SK-N-SH (cell line): ENCODE measurements around the gene CEP112. TPM values are rescaled to one million over a fixed set of nuclear protein-coding genes. Genes with fewer than 3 reads are reported as not detected.

Experiments
- CTCF ChIA-PET: fragments of 300-600, 350-600 bp; formaldehyde crosslinking; extraction: SDS; loops from one replicate; lab custom pipeline; 2021; lab: Yijun Ruan, JAX
- POLR2A ChIA-PET: fragments of 350-600 bp; sonication (Branson Sonifier 250); formaldehyde crosslinking; extraction: SDS; loops from one replicate; lab custom pipeline; 2020; ENCODE audit warnings: antibody characterized with exemption, inconsistent platforms; lab: Yijun Ruan, JAX
- DNase-seq: peaks from one replicate; pipeline ENCODE4 v3.0.0; 2012
- H2AFZ ChIP-seq: fragments of 200-600 bp; sonication (generic); 2 replicates; pipeline ENCODE4 v1.8.1; 2016; ENCODE audit warnings: antibody characterized with exemption, mild to moderate bottlenecking, low read depth
- H3F3A ChIP-seq: fragments of 200-600 bp; sonication (generic); replicated peaks from 2 replicates; pipeline ENCODE3; 2016; ENCODE audit warnings: antibody characterized with exemption, mild to moderate bottlenecking; ENCODE audit not compliant: insufficient read depth
- H3K27ac ChIP-seq, 2 experiments: fragments of 200-500 bp in 1 of 2; fragments of 200-600 bp in 1 of 2; sonication (Bioruptor generic) in 1 of 2; sonication (generic), shearing (Covaris generic) in 1 of 2; 2 replicates each; pipeline versions ENCODE4 v1.5.1 to v1.6.1; 2014 to 2016; ENCODE audit warnings: low read depth in 2 of 2, inconsistent platforms in 1 of 2, low read length in 1 of 2, mild to moderate bottlenecking in 1 of 2, mixed read lengths in 1 of 2
- H3K27me3 ChIP-seq: fragments of 200-600 bp; sonication (generic), shearing (Covaris generic); 2 replicates; pipeline ENCODE4 v1.6.1; 2016; ENCODE audit warnings: mixed run types; ENCODE audit not compliant: insufficient read depth
- H3K36me3 ChIP-seq, 2 experiments: fragments of 200-500 bp in 1 of 2; fragments of 200-600 bp in 1 of 2; sonication (Bioruptor generic) in 1 of 2; sonication (generic) in 1 of 2; replicated peaks in 1 of 2; 2 replicates each; pipeline versions ENCODE3 to v1.5.1; 2014 to 2016; ENCODE audit warnings: low read length in 1 of 2, mild to moderate bottlenecking in 1 of 2; ENCODE audit not compliant: insufficient read depth in 2 of 2, control insufficient read depth in 1 of 2
- H3K4me1 ChIP-seq, 2 experiments: fragments of 200-500 bp in 1 of 2; fragments of 200-600 bp in 1 of 2; sonication (Bioruptor generic) in 1 of 2; sonication (generic), shearing (Covaris generic) in 1 of 2; 2 replicates each; pipeline versions ENCODE4 v1.5.1 to v1.6.1; 2014 to 2016; ENCODE audit warnings: low read depth in 1 of 2, low read length in 1 of 2, mixed run types in 1 of 2; ENCODE audit not compliant: insufficient read depth in 2 of 2, control insufficient read depth in 1 of 2
- H3K4me2 ChIP-seq: fragments of 200-600 bp; sonication (generic), shearing (Covaris generic); 2 replicates; pipeline ENCODE4 v1.6.1; 2017; ENCODE audit warnings: mixed run types
- H3K4me3 ChIP-seq, 2 experiments: fragments of 200-500 bp in 1 of 2; fragments of 200-600 bp in 1 of 2; sonication (Bioruptor generic) in 1 of 2; sonication (generic), shearing (Covaris generic) in 1 of 2; 2 replicates each; pipeline versions ENCODE4 v1.5.1 to v1.8.1; 2014 to 2016; ENCODE audit warnings: low read depth in 2 of 2, inconsistent platforms in 1 of 2, low read length in 1 of 2, mild to moderate bottlenecking in 1 of 2, mixed read lengths in 1 of 2, moderate library complexity in 1 of 2
- H3K79me2 ChIP-seq: fragments of 200-600 bp; sonication (generic); 2 replicates; pipeline ENCODE4 v1.8.1; 2017; ENCODE audit warnings: mild to moderate bottlenecking; ENCODE audit not compliant: insufficient read depth
- H3K9ac ChIP-seq: fragments of 200-600 bp; sonication (generic); 2 replicates; pipeline ENCODE4 v1.6.1; 2017; ENCODE audit warnings: mixed run types
- H3K9me2 ChIP-seq: fragments of 200-600 bp; sonication (generic); 2 replicates; pipeline ENCODE4 v1.6.1; 2017; ENCODE audit warnings: mixed run types
- H3K9me3 ChIP-seq: fragments of 200-600 bp; sonication (generic); 2 replicates; pipeline ENCODE4 v1.6.1; 2017; ENCODE audit warnings: mixed run types, mild to moderate bottlenecking, moderate library complexity
- H4K20me1 ChIP-seq: fragments of 200-600 bp; sonication (generic); 2 replicates; pipeline ENCODE4 v1.6.1; 2017; ENCODE audit warnings: mild to moderate bottlenecking, mixed run types; ENCODE audit not compliant: insufficient read depth
- EP300 ChIP-seq, 2 experiments: IDR thresholded peaks; 2 replicates each; pipeline versions ENCODE4 v1.4.0 to v1.6.1; 2012; ENCODE audit warnings: borderline replicate concordance in 1 of 2, low read depth in 1 of 2, low read length in 1 of 2
- FOSL2 ChIP-seq: IDR thresholded peaks from 2 replicates; pipeline ENCODE4 v1.4.0; 2012; ENCODE audit warnings: low read depth, mild to moderate bottlenecking, moderate library complexity, borderline replicate concordance
- FOXM1 ChIP-seq: IDR thresholded peaks from 2 replicates; pipeline ENCODE4 v1.4.0; 2012; ENCODE audit warnings: low read depth, mild to moderate bottlenecking
- GATA2 ChIP-seq: sonication (generic); formaldehyde crosslinking; IDR thresholded peaks from 2 replicates; pipeline ENCODE4 v1.5.0; 2020; ENCODE audit warnings: mild to moderate bottlenecking, missing genetic modification reagents
- IRF3 ChIP-seq: fragments of 150-350 bp; IDR thresholded peaks from 2 replicates; pipeline ENCODE4 v1.6.1; 2016; ENCODE audit warnings: mild to moderate bottlenecking, low read depth, low read length
- MAX ChIP-seq: IDR thresholded peaks from 2 replicates; pipeline ENCODE4 v1.4.0; 2012; ENCODE audit warnings: low read depth
- RCOR1 ChIP-seq: fragments of 150-350 bp; IDR thresholded peaks from 2 replicates; pipeline ENCODE4 v1.6.1; 2017; ENCODE audit warnings: antibody characterized with exemption, low read length
- RXRA ChIP-seq: IDR thresholded peaks from 2 replicates; pipeline ENCODE4 v1.4.0; 2012; ENCODE audit warnings: low read depth, mild to moderate bottlenecking, borderline replicate concordance
- SMC3 ChIP-seq: IDR thresholded peaks from 2 replicates; pipeline ENCODE4 v1.6.1; 2012; ENCODE audit warnings: low read depth, low read length, improper control_type of control experiment
- TCF12 ChIP-seq: IDR thresholded peaks from 2 replicates; pipeline ENCODE4 v1.4.0; 2012
- USF2 ChIP-seq: fragments of 150-350 bp; IDR thresholded peaks from 2 replicates; pipeline ENCODE4 v1.6.1; 2017; ENCODE audit warnings: antibody characterized with exemption, low read length, low read depth, borderline replicate concordance
- YY1 ChIP-seq: IDR thresholded peaks from 2 replicates; pipeline ENCODE4 v1.4.0; 2012; ENCODE audit warnings: low read depth, mild to moderate bottlenecking
- WGBS: methylation state at CpG from one replicate; pipeline ENCODE4 v1.1.6; 2017; ENCODE audit warnings: low lambda C conversion rate; 5-methylcytosine and 5-hydroxymethylcytosine counted together
- polyA plus RNA-seq, 3 experiments: library from polyadenylated mRNA; depleted of rRNA; stranded (reverse); fragments of >200 nt; gene quantifications; 2 replicates each; pipeline ENCODE4 v1.2.3, GENCODE V29; 2012
- TF ChIP-seq, protein P1 (sequence below): fragments of 200-600 bp; sonication (generic); IDR thresholded peaks from 2 replicates; pipeline ENCODE4 v1.6.1; 2017; ENCODE audit warnings: antibody characterized with exemption, mild to moderate bottlenecking, moderate library complexity
- TF ChIP-seq, protein P2 (sequence below): IDR thresholded peaks from 2 replicates; pipeline ENCODE4 v1.4.0; 2012; ENCODE audit warnings: low read depth, borderline replicate concordance

The CEP112 gene
- polyA plus RNA-seq, 1 of the 3 experiments (the other 2 are of a cell fraction), result 7.9 TPM

GRCh38 chr17:65833214-65833613 lies 358.7 kb downstream of the CEP112 start:
- Histone ChIP-seq H3K27ac (no peak overlapping the region), H3K36me3 (peaks cover 0 to 10% of the 10 kb centered on the region in 2 experiments), H4K20me1 (no peaks in the 10 kb centered on the region), H3K27me3 (no peaks in the 10 kb centered on the region), H2AFZ (no peak overlapping the region), H3F3A (no peaks in the 10 kb centered on the region), H3K4me1 (no peaks in the 10 kb centered on the region), H3K9me3 (peaks cover 37% of the 10 kb centered on the region), H3K9me2 (0 out of 2 replicates have a peak, but pooled peaks cover 2% of the 10 kb centered on the region), H3K4me3 (no peak overlapping the region), H3K4me2 (no peak overlapping the region), H3K79me2 (no peaks in the 10 kb centered on the region), H3K9ac (no peak overlapping the region)
- 82% methylated on average over 1 of the region's 1 CpG for WGBS
- ChIA-PET POLR2A (no interaction called here), CTCF (interaction anchor here (1.0 kb wide), 1 partner anchor 538 kb away, joined by 4 read pairs; no protein-coding TSS in a partner anchor)
- DNase-seq, result no peak
- TF ChIP-seq YY1 (no peak), FOSL2 (no peak), GATA2 (no peak), SMC3 (no peak), FOXM1 (no peak), IRF3 (no peak), EP300 (IDR thresholded peaks at IDR 0.05; ENCODE audit: borderline replicate concordance in 1 of 2, low read depth in 1 of 2, low read length in 1 of 2) (no peak), USF2 (no peak), RCOR1 (no peak), RXRA (no peak), TCF12 (no peak), MAX (no peak)
- TF ChIP-seq, protein P1, sequence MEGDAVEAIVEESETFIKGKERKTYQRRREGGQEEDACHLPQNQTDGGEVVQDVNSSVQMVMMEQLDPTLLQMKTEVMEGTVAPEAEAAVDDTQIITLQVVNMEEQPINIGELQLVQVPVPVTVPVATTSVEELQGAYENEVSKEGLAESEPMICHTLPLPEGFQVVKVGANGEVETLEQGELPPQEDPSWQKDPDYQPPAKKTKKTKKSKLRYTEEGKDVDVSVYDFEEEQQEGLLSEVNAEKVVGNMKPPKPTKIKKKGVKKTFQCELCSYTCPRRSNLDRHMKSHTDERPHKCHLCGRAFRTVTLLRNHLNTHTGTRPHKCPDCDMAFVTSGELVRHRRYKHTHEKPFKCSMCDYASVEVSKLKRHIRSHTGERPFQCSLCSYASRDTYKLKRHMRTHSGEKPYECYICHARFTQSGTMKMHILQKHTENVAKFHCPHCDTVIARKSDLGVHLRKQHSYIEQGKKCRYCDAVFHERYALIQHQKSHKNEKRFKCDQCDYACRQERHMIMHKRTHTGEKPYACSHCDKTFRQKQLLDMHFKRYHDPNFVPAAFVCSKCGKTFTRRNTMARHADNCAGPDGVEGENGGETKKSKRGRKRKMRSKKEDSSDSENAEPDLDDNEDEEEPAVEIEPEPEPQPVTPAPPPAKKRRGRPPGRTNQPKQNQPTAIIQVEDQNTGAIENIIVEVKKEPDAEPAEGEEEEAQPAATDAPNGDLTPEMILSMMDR, result no peak
- TF ChIP-seq, protein P2, sequence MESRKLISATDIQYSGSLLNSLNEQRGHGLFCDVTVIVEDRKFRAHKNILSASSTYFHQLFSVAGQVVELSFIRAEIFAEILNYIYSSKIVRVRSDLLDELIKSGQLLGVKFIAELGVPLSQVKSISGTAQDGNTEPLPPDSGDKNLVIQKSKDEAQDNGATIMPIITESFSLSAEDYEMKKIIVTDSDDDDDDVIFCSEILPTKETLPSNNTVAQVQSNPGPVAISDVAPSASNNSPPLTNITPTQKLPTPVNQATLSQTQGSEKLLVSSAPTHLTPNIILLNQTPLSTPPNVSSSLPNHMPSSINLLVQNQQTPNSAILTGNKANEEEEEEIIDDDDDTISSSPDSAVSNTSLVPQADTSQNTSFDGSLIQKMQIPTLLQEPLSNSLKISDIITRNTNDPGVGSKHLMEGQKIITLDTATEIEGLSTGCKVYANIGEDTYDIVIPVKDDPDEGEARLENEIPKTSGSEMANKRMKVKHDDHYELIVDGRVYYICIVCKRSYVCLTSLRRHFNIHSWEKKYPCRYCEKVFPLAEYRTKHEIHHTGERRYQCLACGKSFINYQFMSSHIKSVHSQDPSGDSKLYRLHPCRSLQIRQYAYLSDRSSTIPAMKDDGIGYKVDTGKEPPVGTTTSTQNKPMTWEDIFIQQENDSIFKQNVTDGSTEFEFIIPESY, result no peak
